Lung (tissue), 12 donors: ENCODE data around the gene LRRC27. TPM values are rescaled to one million over a fixed set of nuclear protein-coding genes. Genes with fewer than 3 reads are reported as not detected.
"Not testable (repeated sequence)": the region's sequence is repeated elsewhere in the genome, so short reads cannot be mapped to it uniquely, and the experiment has no call there.

ENCODE experiments used
- ATAC-seq: fragments of 200-7000 bp; cut with Tn5 transposase; one replicate; pipeline ENCODE4 v1.9.1; 2020; ENCODE audit warnings: moderate number of reproducible peaks; ENCODE audit not compliant: insufficient read depth, low FRiP score
- DNase-seq, 3 donors: peaks; one replicate each; pipeline ENCODE4 v3.0.0-alpha.2; 2013 to 2017
- H3K27ac ChIP-seq, 2 donors: one replicate each; pipeline ENCODE4 v1.5.1; 2013; ENCODE audit warnings: mild to moderate bottlenecking in 2 of 2, moderate library complexity in 2 of 2, control low read depth in 1 of 2, inconsistent platforms in 1 of 2, low read depth in 1 of 2, low read length in 1 of 2
- H3K27me3 ChIP-seq, 3 donors: one replicate each; pipeline ENCODE4 v1.5.1; 2013; ENCODE audit warnings: low read length in 2 of 3; ENCODE audit not compliant: control insufficient read depth in 3 of 3, insufficient read depth in 3 of 3
- H3K36me3 ChIP-seq, 4 donors: one replicate each; pipeline ENCODE4 v1.5.1; 2013; ENCODE audit warnings: low read length in 4 of 4, mild to moderate bottlenecking in 1 of 4, moderate library complexity in 1 of 4; ENCODE audit not compliant: control insufficient read depth in 4 of 4, insufficient read depth in 4 of 4
- H3K4me1 ChIP-seq, 5 donors: one replicate each; pipeline ENCODE4 v1.5.1; 2013; ENCODE audit warnings: low read length in 5 of 5, mild to moderate bottlenecking in 2 of 5, moderate library complexity in 1 of 5; ENCODE audit not compliant: control insufficient read depth in 5 of 5, insufficient read depth in 5 of 5
- H3K4me3 ChIP-seq: one replicate; pipeline ENCODE4 v1.5.1; 2013; ENCODE audit warnings: mild to moderate bottlenecking, control low read depth, moderate library complexity
- H3K9ac ChIP-seq, 2 donors: one replicate each; pipeline ENCODE4 v1.5.1; 2013; ENCODE audit warnings: low read length in 2 of 2, control low read depth in 1 of 2; ENCODE audit not compliant: insufficient read depth in 1 of 2
- H3K9me3 ChIP-seq, 4 donors: one replicate each; pipeline ENCODE4 v1.5.1; 2013; ENCODE audit warnings: low read length in 3 of 4, mild to moderate bottlenecking in 1 of 4, moderate library complexity in 1 of 4; ENCODE audit not compliant: control insufficient read depth in 4 of 4, insufficient read depth in 3 of 4
- WGBS, 2 donors: extraction: QIAGEN DNeasy Blood & Tissue Kit; methylation state at CpG; one replicate each; pipeline ENCODE4 v1.1.7; 2013; 5-methylcytosine and 5-hydroxymethylcytosine counted together
- polyA plus RNA-seq, 2 donors: library from polyadenylated mRNA; stranded (reverse); fragments of 200-250 nt; gene quantifications; one replicate each; pipeline ENCODE4 v1.2.1, GENCODE V29; 2013
- total RNA-seq, 2 donors: library from RNA; depleted of rRNA in 1 of 2; stranded (reverse); fragments of >200 nt in 1 of 2; gene quantifications; one replicate each; pipeline ENCODE4 v1.2.1, GENCODE V29; 2014 to 2021
- TF ChIP-seq, protein P1 (sequence below): IDR thresholded peaks from 2 replicates; pipeline ENCODE4 v1.5.1; 2012; ENCODE audit warnings: mild to moderate bottlenecking; ENCODE audit errors: control extremely low read depth, extremely low read depth
- donor health status: control.
- donor health status: control.
- donor health status: Bipolar disorder and iron deficiency.
- donor health status: healthy.
- donor health status: DM: yes; HTN: yes; CAD: no.

The LRRC27 gene
- total and polyA plus RNA-seq, 4 donors, result 5.8 to 25.5 (median 17.2) TPM

DNA sequence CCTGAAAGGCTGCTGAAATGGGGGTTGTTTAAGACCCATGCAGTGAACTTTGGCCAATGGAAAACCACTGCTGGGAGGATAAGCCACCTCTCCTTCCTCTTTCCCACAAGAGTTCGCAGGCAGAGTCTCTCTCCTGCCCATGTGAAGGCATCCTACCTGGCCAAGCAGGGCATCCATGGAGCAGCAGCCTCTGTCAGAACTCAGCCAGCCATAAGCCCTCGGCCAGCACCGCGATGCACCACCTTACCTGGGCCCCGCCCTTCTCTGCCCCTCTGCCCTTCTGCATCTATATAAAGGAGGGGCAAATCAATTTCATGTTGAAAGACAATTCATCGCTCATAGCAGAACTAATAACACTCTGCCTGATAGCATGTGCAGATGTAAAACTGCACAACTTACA is 18.1 kb upstream of the LRRC27 start:
- ATAC-seq (no peak), DNase-seq (peak in 1 of 3 donors; percentile 2)
- peaks cover 0 to 7% (median 0%) of the 10 kb centered on the region in 3 donors for H3K27me3 ChIP-seq
- peaks cover 0 to 2% (median 0%) of the 10 kb centered on the region in 4 donors for H3K9me3 ChIP-seq
- WGBS, 2 donors, result 94 to 95% methylated on average over 6 of the region's 6 CpGs
- H3K27ac ChIP-seq, result no peak overlapping the region
- no peak overlapping the region for H3K4me3 ChIP-seq
- peaks cover 0 to 7% (median under 1%) of the 10 kb centered on the region in 5 donors for H3K4me1 ChIP-seq
- H3K9ac ChIP-seq, result no peak overlapping the region
- TF ChIP-seq, protein P1, sequence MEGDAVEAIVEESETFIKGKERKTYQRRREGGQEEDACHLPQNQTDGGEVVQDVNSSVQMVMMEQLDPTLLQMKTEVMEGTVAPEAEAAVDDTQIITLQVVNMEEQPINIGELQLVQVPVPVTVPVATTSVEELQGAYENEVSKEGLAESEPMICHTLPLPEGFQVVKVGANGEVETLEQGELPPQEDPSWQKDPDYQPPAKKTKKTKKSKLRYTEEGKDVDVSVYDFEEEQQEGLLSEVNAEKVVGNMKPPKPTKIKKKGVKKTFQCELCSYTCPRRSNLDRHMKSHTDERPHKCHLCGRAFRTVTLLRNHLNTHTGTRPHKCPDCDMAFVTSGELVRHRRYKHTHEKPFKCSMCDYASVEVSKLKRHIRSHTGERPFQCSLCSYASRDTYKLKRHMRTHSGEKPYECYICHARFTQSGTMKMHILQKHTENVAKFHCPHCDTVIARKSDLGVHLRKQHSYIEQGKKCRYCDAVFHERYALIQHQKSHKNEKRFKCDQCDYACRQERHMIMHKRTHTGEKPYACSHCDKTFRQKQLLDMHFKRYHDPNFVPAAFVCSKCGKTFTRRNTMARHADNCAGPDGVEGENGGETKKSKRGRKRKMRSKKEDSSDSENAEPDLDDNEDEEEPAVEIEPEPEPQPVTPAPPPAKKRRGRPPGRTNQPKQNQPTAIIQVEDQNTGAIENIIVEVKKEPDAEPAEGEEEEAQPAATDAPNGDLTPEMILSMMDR, result no peak
- H3K36me3 ChIP-seq, result no peaks in the 10 kb centered on the region

GRCh38 chr10:132314336-132314735 is 17.7 kb upstream of the LRRC27 start:
- 97 to 98% methylated on average over 4 of the region's 4 CpGs for WGBS, 2 donors
- no peak overlapping the region for H3K9ac ChIP-seq
- TF ChIP-seq, protein P1, result no peak

DNA sequence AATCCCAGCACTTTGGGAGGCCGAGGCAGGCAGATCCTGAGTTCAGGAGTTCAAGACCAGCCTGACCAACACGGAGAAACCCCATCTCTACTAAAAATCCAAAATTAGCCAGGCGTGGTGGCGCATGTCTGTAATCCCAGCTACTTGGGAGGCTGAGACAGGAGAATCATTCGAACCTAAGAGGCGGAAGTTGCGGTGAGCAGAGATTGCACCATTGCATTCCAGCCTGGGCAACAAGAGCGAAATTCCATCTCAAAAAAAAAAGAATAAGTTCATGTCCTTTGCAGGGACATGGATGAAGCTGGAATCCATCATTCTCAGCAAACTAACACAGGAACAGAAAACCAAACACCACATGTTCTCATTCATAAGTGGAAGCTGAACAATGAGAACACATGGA is 17.1 kb upstream of the LRRC27 start:
- ATAC-seq, DNase-seq, H3K36me3 ChIP-seq, H3K9me3 ChIP-seq, H3K9ac ChIP-seq, H3K4me3 ChIP-seq, H3K4me1 ChIP-seq, H3K27ac ChIP-seq, H3K27me3 ChIP-seq: not testable (repeated sequence)
- 93 to 94% methylated on average over 8 of the region's 8 CpGs for WGBS, 2 donors

More at GRCh38 chr10:132314336-132314735, 17.7 kb upstream of the LRRC27 start:
- no peak overlapping the region for H3K4me3 ChIP-seq
- peaks cover 0 to 4% (median 0%) of the 10 kb centered on the region in 5 donors for H3K4me1 ChIP-seq
- no peak for ATAC-seq
- peaks cover 0 to 2% (median 0%) of the 10 kb centered on the region in 4 donors for H3K9me3 ChIP-seq
- H3K27ac ChIP-seq, result no peak overlapping the region
- H3K36me3 ChIP-seq, result no peaks in the 10 kb centered on the region
- H3K27me3 ChIP-seq, result peaks cover 0 to 4% (median 0%) of the 10 kb centered on the region in 3 donors
- DNase-seq, result no peak

DNA sequence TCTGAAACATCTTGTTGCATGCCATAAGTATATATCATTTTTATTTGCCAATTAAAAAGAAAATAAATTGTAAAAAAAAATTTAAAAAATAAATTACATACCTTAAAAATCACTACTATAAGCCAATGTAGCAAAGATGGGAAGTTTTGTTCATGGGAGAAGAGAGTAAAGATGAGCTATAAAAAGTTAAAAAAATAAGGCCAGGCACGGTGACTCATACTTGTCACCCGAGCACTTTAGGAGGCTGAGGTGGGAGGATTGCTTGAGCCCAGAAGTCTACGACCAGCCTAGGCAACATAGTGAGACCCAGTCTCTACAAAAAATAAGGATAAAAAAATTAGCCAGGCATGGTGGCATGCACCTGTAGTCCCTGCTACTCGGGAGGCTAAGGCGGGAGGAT is 15.9 kb upstream of the LRRC27 start:
- 86 to 95% methylated on average over 5 of the region's 5 CpGs for WGBS, 2 donors
- H3K4me3 ChIP-seq, result no peak overlapping the region
- H3K9ac ChIP-seq, result no peak overlapping the region
- H3K27me3 ChIP-seq, result no peaks in the 10 kb centered on the region
- TF ChIP-seq, protein P1, result no peak
- no peak overlapping the region for H3K27ac ChIP-seq
- ATAC-seq, result no peak
- DNase-seq, result no peak
- peaks cover 0 to 2% (median 0%) of the 10 kb centered on the region in 4 donors for H3K9me3 ChIP-seq
- H3K4me1 ChIP-seq, result peaks cover 0 to 5% (median 0%) of the 10 kb centered on the region in 5 donors
- no peaks in the 10 kb centered on the region for H3K36me3 ChIP-seq

- not testable (repeated sequence) for H3K36me3 ChIP-seq, H3K27ac ChIP-seq, H3K9ac ChIP-seq, DNase-seq, H3K9me3 ChIP-seq, H3K27me3 ChIP-seq, H3K4me1 ChIP-seq, ATAC-seq, H3K4me3 ChIP-seq
- 94 to 95% methylated on average over 6 of the region's 6 CpGs for WGBS, 2 donors
Observed at GRCh38 chr10:132317477-132317876, 14.5 kb upstream of the LRRC27 start.
